Activated CD4-positive, alpha-beta T cell treated with anti-CD3 and anti-CD28 coated beads, Interleukin-10, Interleukin-2, amounts not matched to agents 100 ng/mL and 50 ng/mL, durations not matched to agents 16 hours and 8 hours (primary cell): ENCODE results near the gene OBSCN.
A peak's percentile ranks its signal among the peaks of the same experiment; 100 is the strongest.

ENCODE experiments used
- DNase-seq: peaks from one replicate; pipeline ENCODE4 v3.0.0-alpha.2; 2020

Gene OBSCN

GRCh38 chr1:228194436-228194835, 13.4 kb upstream of the OBSCN start:
- no peak for DNase-seq

DNA sequence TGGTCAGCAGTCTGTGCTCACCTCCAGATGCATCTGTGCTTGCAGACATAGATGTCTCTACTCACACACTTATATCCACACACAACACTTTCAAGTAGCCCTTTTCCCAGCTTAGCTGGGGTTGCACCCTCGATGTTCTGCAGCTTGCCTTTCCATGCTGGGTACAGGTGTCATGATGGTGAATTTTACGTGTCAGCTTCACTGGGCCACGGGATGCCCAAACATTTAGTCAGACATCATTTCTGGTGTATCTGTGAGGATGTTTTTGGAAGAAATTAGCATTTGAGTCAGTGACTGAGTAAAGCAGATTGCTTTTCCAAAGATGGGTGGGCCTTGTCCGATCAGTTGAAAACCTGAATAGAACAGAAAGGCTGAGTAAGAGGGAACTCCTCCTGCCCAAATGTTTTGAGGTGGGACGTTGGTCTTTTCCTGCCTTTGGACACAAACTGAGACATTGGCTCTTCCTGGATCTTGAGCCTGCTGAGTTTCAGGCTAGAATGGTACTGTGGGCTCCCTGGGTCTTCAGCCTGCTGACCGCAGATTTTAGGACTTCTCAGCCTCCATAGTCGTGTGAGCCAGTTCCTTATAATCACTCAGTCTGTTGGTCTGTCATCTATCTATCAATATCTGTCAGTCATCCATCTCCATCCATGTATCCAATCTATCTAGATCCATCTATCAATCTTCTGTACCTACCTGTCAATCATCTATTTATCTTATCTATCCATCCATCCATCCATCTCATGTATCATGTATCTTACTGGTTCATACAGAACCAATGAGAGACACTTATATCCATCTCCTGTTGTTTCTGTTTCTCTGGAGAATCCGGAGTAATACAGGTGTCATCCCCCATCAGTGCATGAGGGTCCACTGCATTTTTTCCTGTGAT, 12.7 kb upstream of the OBSCN start:
- DNase-seq: no peak

GRCh38 chr1:228197555-228198147, 10.2 kb upstream of the OBSCN start:
- no peak for DNase-seq

GRCh38 chr1:228198977-228199590, 8.8 kb upstream of the OBSCN start:
- DNase-seq: no peak

DNA sequence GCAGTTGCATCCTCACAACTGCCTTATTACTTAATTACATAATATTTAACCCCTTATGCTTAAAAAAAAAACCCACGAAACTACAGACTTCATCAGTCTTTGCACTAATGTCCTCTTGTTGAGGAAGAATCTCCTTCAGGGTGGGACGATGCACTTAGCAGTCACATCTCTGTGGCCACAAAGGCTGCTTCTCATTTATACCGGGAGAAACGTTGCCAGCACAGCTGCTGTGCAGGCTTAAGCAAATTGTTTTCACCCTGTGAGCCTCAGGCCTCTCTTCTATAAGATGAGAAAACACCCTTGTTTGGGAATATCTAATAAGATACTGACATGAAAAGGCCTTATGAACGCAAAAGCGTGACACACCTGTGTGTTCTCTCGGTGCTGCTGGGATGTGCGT, 2.9 kb upstream of the OBSCN start:
- no peak for DNase-seq

GRCh38 chr1:228205526-228206436, 2.1 kb upstream of the OBSCN start:
- no peak for DNase-seq

- no peak for DNase-seq
Measured at GRCh38 chr1:228206582-228207351, 1.1 kb upstream of the OBSCN start.

DNA sequence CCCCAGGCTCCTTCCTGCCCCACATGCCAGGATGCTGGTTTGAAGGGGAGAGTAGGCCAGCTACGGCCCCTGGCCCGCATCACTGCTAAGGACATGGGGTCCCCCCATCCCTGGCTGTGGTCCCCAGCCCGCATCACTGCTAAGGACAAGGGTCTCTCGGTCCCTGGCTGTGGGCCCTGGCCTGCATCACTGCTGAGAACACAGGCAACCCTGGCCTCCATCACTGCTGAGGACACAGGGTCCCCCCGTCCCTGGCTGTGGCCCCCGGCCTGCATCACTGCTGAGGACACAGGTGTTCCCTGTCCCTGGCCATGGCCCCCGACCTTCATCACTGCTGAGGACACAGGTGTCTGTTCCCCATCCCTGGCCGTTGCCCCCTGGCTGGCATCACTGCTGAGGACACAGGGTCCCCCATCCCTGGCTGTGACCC, 448 bp upstream of the OBSCN start:
- DNase-seq: no peak

- no peak for DNase-seq
Measured at GRCh38 chr1:228208831-228209551, 1.1 kb downstream of the OBSCN start.

DNA sequence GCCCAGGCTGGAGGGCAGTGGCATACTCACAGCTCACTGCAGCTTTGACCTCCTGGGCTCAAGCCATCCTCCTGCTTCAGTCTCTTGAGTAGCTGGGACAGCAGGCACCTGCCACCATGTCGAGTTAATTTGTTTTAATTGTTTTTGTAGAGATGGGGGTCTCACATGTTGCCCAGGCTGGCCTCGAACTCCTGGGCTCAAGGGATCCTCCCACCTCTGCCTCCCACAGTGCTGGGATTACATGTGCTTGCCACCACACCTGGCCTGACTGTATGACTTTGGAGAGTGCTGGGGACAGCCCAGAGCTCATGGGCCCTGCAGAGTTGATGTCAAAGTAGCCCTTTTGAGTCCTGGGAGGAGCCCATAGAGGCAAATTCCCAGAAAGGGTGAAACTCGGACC, 1.8 kb downstream of the OBSCN start:
- no peak for DNase-seq

- no peak for DNase-seq
Measured at GRCh38 chr1:228210076-228210651, 2.3 kb downstream of the OBSCN start.

GRCh38 chr1:228210712-228211530, 3.1 kb downstream of the OBSCN start:
- DNase-seq: no peak

GRCh38 chr1:228211531-228212414, 3.9 kb downstream of the OBSCN start:
- no peak for DNase-seq

- no peak for DNase-seq
Measured at GRCh38 chr1:228212415-228212965, 4.6 kb downstream of the OBSCN start.

GRCh38 chr1:228212966-228213844, 5.4 kb downstream of the OBSCN start:
- DNase-seq: peak; percentile 90

DNA sequence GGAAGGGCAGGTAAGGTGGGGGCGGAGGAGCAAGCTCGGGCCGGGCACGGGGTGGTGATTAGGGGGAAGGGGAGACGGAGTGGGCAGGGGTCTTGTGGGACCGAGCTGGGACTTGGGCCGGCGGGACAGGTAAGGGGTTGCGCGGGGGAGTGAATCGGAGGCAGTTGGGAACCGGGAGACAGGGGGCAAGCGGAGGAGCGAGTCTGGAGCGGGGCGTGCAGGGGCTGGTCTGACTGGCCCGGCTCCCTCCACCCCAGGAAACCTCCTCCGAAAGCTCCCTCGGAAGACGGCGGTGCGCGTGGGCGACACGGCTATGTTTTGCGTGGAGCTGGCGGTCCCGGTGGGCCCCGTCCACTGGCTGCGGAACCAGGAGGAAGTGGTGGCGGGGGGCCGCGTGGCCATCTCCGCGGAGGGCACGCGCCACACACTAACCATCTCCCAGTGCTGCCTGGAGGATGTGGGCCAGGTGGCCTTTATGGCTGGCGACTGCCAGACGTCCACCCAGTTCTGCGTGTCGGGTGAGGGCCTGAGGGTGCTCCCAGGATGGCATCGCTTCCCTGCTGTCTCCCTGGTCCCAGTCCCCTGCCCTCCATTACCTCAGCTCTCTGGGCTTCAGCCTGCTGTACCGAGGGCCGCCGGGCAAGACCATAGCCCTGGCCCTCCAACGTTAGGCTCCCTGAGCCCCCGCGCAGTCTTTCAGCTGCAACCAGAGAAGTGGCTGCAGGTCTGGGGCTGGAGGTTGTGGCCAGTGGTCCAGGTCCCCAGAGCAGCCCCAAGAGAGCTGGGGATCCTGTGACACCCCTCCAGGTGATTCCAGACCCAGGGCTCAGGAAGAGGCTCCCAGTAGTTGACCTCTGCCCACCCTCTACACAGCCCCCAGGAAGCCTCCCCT, 6.3 kb downstream of the OBSCN start:
- no peak for DNase-seq
